ENCODE measurements around the gene DNM3.

DNM3 gene

GRCh38 chr1:172125250-172125649, 284.0 kb downstream of the DNM3 start:
- H3K4me1 ChIP-seq = no peaks in the 10 kb centered on the region
- no peak for TF ChIP-seq Cebpa-rat (IDR thresholded peaks at IDR 0.05)
- no peak overlapping the region for H3K9ac ChIP-seq
- H3K27me3 ChIP-seq = no peaks in the 10 kb centered on the region
- H3K27ac ChIP-seq = no peak overlapping the region
- no peaks in the 10 kb centered on the region for H3K9me3 ChIP-seq
- H4K20me1 ChIP-seq = no peaks in the 10 kb centered on the region
- H3K4me2 ChIP-seq = no peak overlapping the region
- no peak overlapping the region for H3K4me3 ChIP-seq
- no peaks in the 10 kb centered on the region for H3K36me3 ChIP-seq

- Histone ChIP-seq H3K27me3 (no peaks in the 10 kb centered on the region), H4K20me1 (no peaks in the 10 kb centered on the region), H3K4me2 (no peak overlapping the region), H3K4me3 (no peak overlapping the region), H3K9ac (no peak overlapping the region), H3K27ac (no peak overlapping the region), H3K4me1 (no peaks in the 10 kb centered on the region), H3K36me3 (no peaks in the 10 kb centered on the region), H3K9me3 (no peaks in the 10 kb centered on the region)
- no peak for TF ChIP-seq Cebpa-rat (IDR thresholded peaks at IDR 0.05)
Measured at GRCh38 chr1:172125812-172126430, 284.6 kb downstream of the DNM3 start.

- H3K27ac ChIP-seq = no peak overlapping the region
- no peaks in the 10 kb centered on the region for H4K20me1 ChIP-seq
- H3K9me3 ChIP-seq = no peaks in the 10 kb centered on the region
- H3K36me3 ChIP-seq = no peaks in the 10 kb centered on the region
- no peak for TF ChIP-seq Cebpa-rat (IDR thresholded peaks at IDR 0.05)
- H3K9ac ChIP-seq = no peak overlapping the region
- no peak overlapping the region for H3K4me3 ChIP-seq
- no peak overlapping the region for H3K4me2 ChIP-seq
- H3K4me1 ChIP-seq = no peaks in the 10 kb centered on the region
- H3K27me3 ChIP-seq = no peaks in the 10 kb centered on the region
Measured at GRCh38 chr1:172132836-172133235, 291.5 kb downstream of the DNM3 start.

GRCh38 chr1:172134087-172134731, 292.9 kb downstream of the DNM3 start:
- no peaks in the 10 kb centered on the region for H3K4me1 ChIP-seq
- no peak for TF ChIP-seq Cebpa-rat (IDR thresholded peaks at IDR 0.05)
- H3K9me3 ChIP-seq = no peaks in the 10 kb centered on the region
- H3K9ac ChIP-seq = no peak overlapping the region
- no peaks in the 10 kb centered on the region for H3K27me3 ChIP-seq
- no peak overlapping the region for H3K4me2 ChIP-seq
- H3K36me3 ChIP-seq = no peaks in the 10 kb centered on the region
- no peak overlapping the region for H3K4me3 ChIP-seq
- H4K20me1 ChIP-seq = no peaks in the 10 kb centered on the region
- no peak overlapping the region for H3K27ac ChIP-seq

- Histone ChIP-seq H3K4me2 (no peak overlapping the region), H3K4me1 (no peaks in the 10 kb centered on the region), H3K4me3 (no peak overlapping the region), H3K27ac (no peak overlapping the region), H3K9ac (no peak overlapping the region), H3K9me3 (no peaks in the 10 kb centered on the region), H3K27me3 (no peaks in the 10 kb centered on the region), H3K36me3 (no peaks in the 10 kb centered on the region), H4K20me1 (no peaks in the 10 kb centered on the region)
- TF ChIP-seq Cebpa-rat (IDR thresholded peaks at IDR 0.05) = no peak
Measured at GRCh38 chr1:172135076-172135672, 293.9 kb downstream of the DNM3 start.

GRCh38 chr1:172135978-172136610, 294.8 kb downstream of the DNM3 start:
- no peak overlapping the region for H3K4me2 ChIP-seq
- H3K9me3 ChIP-seq = no peaks in the 10 kb centered on the region
- no peaks in the 10 kb centered on the region for H3K36me3 ChIP-seq
- no peaks in the 10 kb centered on the region for H3K4me1 ChIP-seq
- no peak overlapping the region for H3K4me3 ChIP-seq
- no peak overlapping the region for H3K9ac ChIP-seq
- H3K27ac ChIP-seq = no peak overlapping the region
- H3K27me3 ChIP-seq = no peaks in the 10 kb centered on the region
- TF ChIP-seq Cebpa-rat (IDR thresholded peaks at IDR 0.05) = no peak
- H4K20me1 ChIP-seq = no peaks in the 10 kb centered on the region

- TF ChIP-seq Cebpa-rat (IDR thresholded peaks at IDR 0.05) = no peak
- Histone ChIP-seq H3K27ac (no peak overlapping the region), H3K4me2 (no peak overlapping the region), H3K4me3 (no peak overlapping the region), H3K27me3 (no peaks in the 10 kb centered on the region), H3K36me3 (no peaks in the 10 kb centered on the region), H3K9me3 (no peaks in the 10 kb centered on the region), H3K9ac (no peak overlapping the region), H4K20me1 (no peaks in the 10 kb centered on the region), H3K4me1 (no peaks in the 10 kb centered on the region)
Measured at GRCh38 chr1:172136925-172137324, 295.6 kb downstream of the DNM3 start.

- Histone ChIP-seq H3K36me3 (no peaks in the 10 kb centered on the region), H3K4me2 (no peak overlapping the region), H3K4me1 (no peaks in the 10 kb centered on the region), H4K20me1 (no peaks in the 10 kb centered on the region), H3K4me3 (no peak overlapping the region), H3K27ac (no peak overlapping the region), H3K9me3 (no peaks in the 10 kb centered on the region), H3K9ac (no peak overlapping the region), H3K27me3 (no peaks in the 10 kb centered on the region)
- no peak for TF ChIP-seq Cebpa-rat (IDR thresholded peaks at IDR 0.05)
Measured at GRCh38 chr1:172137703-172138454, 296.6 kb downstream of the DNM3 start.

GRCh38 chr1:172138634-172139033, 297.3 kb downstream of the DNM3 start:
- Histone ChIP-seq H4K20me1 (no peaks in the 10 kb centered on the region), H3K27me3 (no peaks in the 10 kb centered on the region), H3K4me1 (no peaks in the 10 kb centered on the region), H3K36me3 (no peaks in the 10 kb centered on the region), H3K27ac (no peak overlapping the region), H3K9ac (no peak overlapping the region), H3K4me2 (no peak overlapping the region), H3K4me3 (no peak overlapping the region), H3K9me3 (no peaks in the 10 kb centered on the region)
- TF ChIP-seq Cebpa-rat (IDR thresholded peaks at IDR 0.05) = no peak

Measured in BLaER1 (cell line).